Measurements from ENCODE around the gene MYADM. TPM values are rescaled to one million over a fixed set of nuclear protein-coding genes. Genes with fewer than 3 reads are reported as not detected.

MYADM gene
- total and polyA plus RNA-seq, 2 donors (not counting 1 experiment from before 2014, with no cell fraction given): 18.5 to 172 TPM

GRCh38 chr19:53917356-53917755, 49.7 kb downstream of the MYADM start:
- Histone ChIP-seq H3K9ac (ENCODE audit: low read length) (no peak overlapping the region), H3K36me3 (replicated peaks in 1 of 2; ENCODE audit: control extremely low read depth in 1 of 2, control insufficient read depth in 1 of 2, extremely low read depth in 1 of 2, insufficient read depth in 2 of 2, low read length in 1 of 2) (no peaks in the 10 kb centered on the region), H3K27ac (ENCODE audit: low read length in 2 of 2) (no peak overlapping the region), H4K20me1 (ENCODE audit: control insufficient read depth, insufficient read depth, low read length, poor library complexity, severe bottlenecking) (no peaks in the 10 kb centered on the region), H3K27me3 (replicated peaks in 1 of 4; ENCODE audit: control extremely low read depth in 1 of 4, control insufficient read depth in 3 of 4, insufficient read depth in 4 of 4, low read length in 3 of 4) (peaks cover 0 to 9% (median 1%) of the 10 kb centered on the region in 4 experiments), H2AFZ (ENCODE audit: insufficient read depth, low read depth, low read length, poor library complexity, severe bottlenecking) (no peak overlapping the region), H3K79me2 (ENCODE audit: control insufficient read depth, insufficient read depth, low read length) (no peaks in the 10 kb centered on the region), H3K4me2 (replicated peaks; ENCODE audit: low read depth, low read length, poor library complexity, severe bottlenecking) (no peak overlapping the region), H3K4me3 (ENCODE audit: control extremely low read depth in 1 of 5, extremely low read depth in 1 of 5, insufficient read depth in 1 of 5, low read depth in 2 of 5, low read length in 4 of 5) (no peak overlapping the region), H3K9me3 (ENCODE audit: control extremely low read depth in 1 of 3, control insufficient read depth in 2 of 3, insufficient read depth in 1 of 3, low read length in 2 of 3) (peaks cover 0 to 12% (median 0%) of the 10 kb centered on the region in 3 donors), H3K4me1 (ENCODE audit: control insufficient read depth in 2 of 2, insufficient read depth in 2 of 2, low read length in 2 of 2) (no peaks in the 10 kb centered on the region)
- ATAC-seq (ENCODE audit: low read depth) (no peak), DNase-seq (no peak)
- peaks cover 4% of the 10 kb centered on the region for H3K9me3 Mint-ChIP-seq (ENCODE audit: insufficient read depth)
- intact Hi-C loops (cut with micrococcal nuclease): no loop called here
- WGBS (ENCODE audit: insufficient coverage): 92% methylated on average over 7 of the region's 7 CpGs
- ChIA-PET CTCF (no interaction called here), POLR2A (no interaction called here)
- peaks cover 24% of the 10 kb centered on the region for H3K27me3 Mint-ChIP-seq
- peaks cover 2% of the 10 kb centered on the region for H3K4me1 Mint-ChIP-seq
- no peak for TF ChIP-seq CTCF (IDR thresholded peaks at IDR 0.05)
- no peak overlapping the region for H3K27ac Mint-ChIP-seq
- H3K4me3 Mint-ChIP-seq: no peak overlapping the region

Other genes starting within 250 kb of the MYADM start
- not detected in 2 replicates for gene DPRX, start 235.9 kb upstream of the MYADM start, total RNA-seq
- not detected in 2 replicates for gene DPRX, start 235.9 kb upstream of the MYADM start, polyA plus RNA-seq
- not detected in 2 replicates for gene NLRP12, start 43.6 kb upstream of the MYADM start, total RNA-seq
- gene NLRP12, start 43.6 kb upstream of the MYADM start, polyA plus RNA-seq: 0.22 and 0.26 TPM in 2 replicates
- gene PRKCG, start 14.3 kb downstream of the MYADM start, total RNA-seq: not detected in 2 replicates
- 0.31 and 2.6 TPM in 2 replicates for gene PRKCG, start 14.3 kb downstream of the MYADM start, polyA plus RNA-seq
- not detected in 2 replicates for gene CACNG7, start 41.4 kb downstream of the MYADM start, total RNA-seq
- not detected in 2 replicates for gene CACNG7, start 41.4 kb downstream of the MYADM start, polyA plus RNA-seq
- not detected in 2 replicates for gene CACNG8, start 95.1 kb downstream of the MYADM start, total RNA-seq
- gene CACNG8, start 95.1 kb downstream of the MYADM start, polyA plus RNA-seq: not detected in 2 replicates
- not detected in 2 replicates for gene CACNG6, start 123.8 kb downstream of the MYADM start, total RNA-seq
- not detected in 2 replicates for gene CACNG6, start 123.8 kb downstream of the MYADM start, polyA plus RNA-seq
- not detected in 2 replicates for gene VSTM1, start 196.0 kb downstream of the MYADM start, total RNA-seq
- gene VSTM1, start 196.0 kb downstream of the MYADM start, polyA plus RNA-seq: 0.58 and 0.82 TPM in 2 replicates
- gene TARM1, start 213.5 kb downstream of the MYADM start, total RNA-seq: not detected in 2 replicates
- not detected in 2 replicates for gene TARM1, start 213.5 kb downstream of the MYADM start, polyA plus RNA-seq
- gene OSCAR, start 232.9 kb downstream of the MYADM start, total RNA-seq: not detected in 2 replicates
- 1.1 and 1.7 TPM in 2 replicates for gene OSCAR, start 232.9 kb downstream of the MYADM start, polyA plus RNA-seq
- gene NDUFA3, start 235.0 kb downstream of the MYADM start, total RNA-seq: 91.8 and 94.4 TPM in 2 replicates
- 46.6 and 55.4 TPM in 2 replicates for gene NDUFA3, start 235.0 kb downstream of the MYADM start, polyA plus RNA-seq
- gene TFPT, start 247.8 kb downstream of the MYADM start, total RNA-seq: 10.4 and 12.7 TPM in 2 replicates
- gene TFPT, start 247.8 kb downstream of the MYADM start, polyA plus RNA-seq: 8.4 and 8.7 TPM in 2 replicates
- 65.4 and 66.2 TPM in 2 replicates for gene PRPF31, start 247.9 kb downstream of the MYADM start, total RNA-seq
- 61.2 and 62.4 TPM in 2 replicates for gene PRPF31, start 247.9 kb downstream of the MYADM start, polyA plus RNA-seq

Data from B cell (primary cell).